GM18498 (cell line): ENCODE data around the gene PCDHB6.
"Not testable (repeated sequence)": the region's sequence is repeated elsewhere in the genome, so short reads cannot be mapped to it uniquely, and the experiment has no call there.

Experiments used
- ATAC-seq: cut with Tn5 transposase; IDR thresholded peaks from one replicate; pipeline ENCODE4 v1.9.1; 2021; ENCODE audit warnings: mild to moderate bottlenecking, moderate library complexity; ENCODE audit not compliant: unreplicated experiment

Gene PCDHB6

GRCh38 chr5:141157901-141158300, 8.0 kb downstream of the PCDHB6 start:
- not testable (repeated sequence) for ATAC-seq

- ATAC-seq = no peak
Measured at GRCh38 chr5:141172381-141173204, 22.7 kb downstream of the PCDHB6 start, which contains the start of gene PCDHB7. Gene PCDHB7 (plus strand): TSS chr5:141172644. CDS start chr5:141172836, 192 bp downstream.

- not testable (repeated sequence) for ATAC-seq
Measured at GRCh38 chr5:141174291-141175104, 24.6 kb downstream of the PCDHB6 start.

GRCh38 chr5:141175933-141176332, 26.1 kb downstream of the PCDHB6 start:
- no peak for ATAC-seq

- not testable (repeated sequence) for ATAC-seq
Measured at GRCh38 chr5:141177577-141178191, 27.8 kb downstream of the PCDHB6 start, which contains the start of gene PCDHB8. Gene PCDHB8 (plus strand): TSS chr5:141177790. CDS start chr5:141178035, 245 bp downstream.

GRCh38 chr5:141179371-141179770, 29.5 kb downstream of the PCDHB6 start:
- ATAC-seq = not testable (repeated sequence)

GRCh38 chr5:141179876-141180275, 30.0 kb downstream of the PCDHB6 start:
- not testable (repeated sequence) for ATAC-seq

GRCh38 chr5:141180313-141180712, 30.5 kb downstream of the PCDHB6 start:
- no peak for ATAC-seq

GRCh38 chr5:141182248-141182647, 32.4 kb downstream of the PCDHB6 start, which contains the start of gene PCDHB16:
Gene PCDHB16 (plus strand): TSS chr5:141182387. CDS start chr5:141182560, 173 bp downstream.
- ATAC-seq = no peak

GRCh38 chr5:141184117-141184855, 34.4 kb downstream of the PCDHB6 start:
- ATAC-seq = not testable (repeated sequence)

- no peak for ATAC-seq
Measured at GRCh38 chr5:141186897-141187512, 37.1 kb downstream of the PCDHB6 start, which contains the start of gene PCDHB9. Gene PCDHB9 (plus strand): TSS chr5:141187161. CDS start chr5:141187319, 158 bp downstream.

GRCh38 chr5:141188682-141189081, 38.8 kb downstream of the PCDHB6 start:
- ATAC-seq = not testable (repeated sequence)

GRCh38 chr5:141189131-141189530, 39.3 kb downstream of the PCDHB6 start:
- ATAC-seq = not testable (repeated sequence)

- no peak for ATAC-seq
Measured at GRCh38 chr5:141192110-141192725, 42.4 kb downstream of the PCDHB6 start, which contains the start of gene PCDHB10. Gene PCDHB10 (plus strand): TSS chr5:141192353. CDS start chr5:141192553, 200 bp downstream.

GRCh38 chr5:141194332-141194731, 44.5 kb downstream of the PCDHB6 start:
- ATAC-seq = not testable (repeated sequence)

- ATAC-seq = no peak
Measured at GRCh38 chr5:141196363-141196762, 46.5 kb downstream of the PCDHB6 start.

- ATAC-seq = no peak
Measured at GRCh38 chr5:141199359-141200235, 49.7 kb downstream of the PCDHB6 start, which contains the start of gene PCDHB11. Gene PCDHB11 (plus strand): TSS chr5:141199627. CDS start chr5:141199775, 148 bp downstream.

- not testable (repeated sequence) for ATAC-seq
Measured at GRCh38 chr5:141201126-141201525, 51.3 kb downstream of the PCDHB6 start.
